ENCODE data around the gene ROBO3.
A peak's percentile ranks its signal among the peaks of the same experiment; 100 is the strongest.

ROBO3 gene

GRCh38 chr11:124865181-124865901 is at the start of gene ROBO3:
TSS of gene ROBO3 (plus strand) at chr11:124865432. CDS start at chr11:124865578, 146 bp downstream.
- DNase-seq (ENCODE audit: low read depth), result no peak

DNA sequence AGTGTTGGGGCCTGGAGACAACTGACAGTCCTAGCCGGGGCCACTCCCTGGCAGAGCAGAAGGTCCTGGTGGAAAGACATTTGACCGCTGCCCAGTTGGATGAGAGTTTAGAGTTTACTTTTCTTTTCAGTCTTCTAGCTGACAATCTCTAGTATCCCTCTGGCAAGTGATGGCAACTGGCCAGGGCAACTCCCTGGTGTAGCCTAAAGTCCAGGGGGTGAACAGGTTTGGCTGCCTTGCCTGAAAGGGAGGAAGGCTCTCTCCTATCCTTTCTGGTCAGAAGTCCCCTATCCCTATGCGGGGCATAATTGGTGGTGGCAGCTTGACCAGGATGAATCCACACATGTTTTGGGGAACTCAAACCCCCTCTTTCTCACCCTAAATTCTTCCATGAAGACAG is 48.2 kb upstream of the ROBO3 start:
- no peak for DNase-seq (ENCODE audit: low read depth)

- no peak for DNase-seq (ENCODE audit: low read depth)
Observed at GRCh38 chr11:124821995-124822730, 43.1 kb upstream of the ROBO3 start.

GRCh38 chr11:124823512-124824376 is 41.5 kb upstream of the ROBO3 start:
- no peak for DNase-seq (ENCODE audit: low read depth)

DNA sequence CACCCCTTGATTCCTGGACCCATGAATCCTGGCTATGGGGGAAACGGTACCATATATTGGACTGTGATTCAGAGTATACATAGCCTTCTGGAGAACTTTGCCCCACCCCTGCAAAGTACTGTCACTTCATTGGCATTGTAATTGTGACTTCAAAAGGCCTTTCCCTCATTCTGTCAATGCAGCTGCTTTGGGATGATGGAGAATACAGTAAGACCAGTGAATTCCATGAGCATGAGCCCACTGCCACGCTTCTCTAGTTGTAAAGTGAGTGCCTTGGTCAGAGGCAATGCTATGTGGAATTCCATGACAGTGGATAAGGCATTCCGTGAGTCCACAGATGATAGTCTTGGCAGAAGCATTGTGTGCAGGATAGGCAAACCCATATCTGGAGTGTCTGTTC is 39.4 kb upstream of the ROBO3 start:
- no peak for DNase-seq (ENCODE audit: low read depth)

DNA sequence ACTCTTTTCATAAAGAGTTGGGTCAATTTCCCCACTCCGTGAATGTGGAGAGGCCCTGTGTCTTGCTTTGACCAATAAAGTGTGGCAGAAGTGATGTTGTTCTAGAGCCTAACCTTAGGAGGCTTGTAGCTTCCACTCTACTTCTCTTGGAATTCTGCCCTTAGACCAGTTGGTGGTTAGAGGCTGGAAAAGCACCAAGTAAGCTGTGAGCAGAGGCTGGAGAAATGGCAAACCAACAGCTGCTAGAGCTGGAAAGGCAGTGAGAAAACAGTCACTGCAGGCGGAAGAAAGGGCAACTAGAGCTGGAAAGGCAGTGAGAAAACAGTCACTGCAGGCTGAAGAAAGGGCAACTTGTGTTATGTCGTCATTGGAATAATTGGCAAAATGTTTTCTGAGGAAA is 35.2 kb upstream of the ROBO3 start:
- DNase-seq (ENCODE audit: low read depth), result no peak

DNA sequence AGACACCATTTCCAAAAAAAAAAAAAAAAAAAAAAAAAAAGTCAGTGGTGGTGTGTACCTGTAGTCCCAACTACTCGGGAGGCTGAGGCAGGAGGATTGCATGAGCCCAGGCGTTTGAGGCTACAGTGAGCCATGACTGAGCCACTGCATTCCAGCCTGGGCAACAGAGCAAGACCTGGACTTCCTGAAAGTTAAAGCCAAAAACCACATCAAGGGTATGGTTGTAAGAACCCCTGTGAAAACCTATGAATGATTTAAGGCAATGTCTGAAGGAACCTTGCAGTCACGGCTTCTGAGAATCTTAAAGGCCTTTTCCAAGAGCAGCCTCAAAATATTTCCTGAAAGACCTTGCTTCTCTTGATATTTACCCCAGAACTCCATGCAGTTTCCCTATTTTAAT is 34.5 kb upstream of the ROBO3 start:
- DNase-seq (ENCODE audit: low read depth), result no peak

GRCh38 chr11:124831897-124832296 is 33.3 kb upstream of the ROBO3 start:
- DNase-seq (ENCODE audit: low read depth), result no peak

- no peak for DNase-seq (ENCODE audit: low read depth)
Observed at GRCh38 chr11:124832571-124832970, 32.7 kb upstream of the ROBO3 start.

DNA sequence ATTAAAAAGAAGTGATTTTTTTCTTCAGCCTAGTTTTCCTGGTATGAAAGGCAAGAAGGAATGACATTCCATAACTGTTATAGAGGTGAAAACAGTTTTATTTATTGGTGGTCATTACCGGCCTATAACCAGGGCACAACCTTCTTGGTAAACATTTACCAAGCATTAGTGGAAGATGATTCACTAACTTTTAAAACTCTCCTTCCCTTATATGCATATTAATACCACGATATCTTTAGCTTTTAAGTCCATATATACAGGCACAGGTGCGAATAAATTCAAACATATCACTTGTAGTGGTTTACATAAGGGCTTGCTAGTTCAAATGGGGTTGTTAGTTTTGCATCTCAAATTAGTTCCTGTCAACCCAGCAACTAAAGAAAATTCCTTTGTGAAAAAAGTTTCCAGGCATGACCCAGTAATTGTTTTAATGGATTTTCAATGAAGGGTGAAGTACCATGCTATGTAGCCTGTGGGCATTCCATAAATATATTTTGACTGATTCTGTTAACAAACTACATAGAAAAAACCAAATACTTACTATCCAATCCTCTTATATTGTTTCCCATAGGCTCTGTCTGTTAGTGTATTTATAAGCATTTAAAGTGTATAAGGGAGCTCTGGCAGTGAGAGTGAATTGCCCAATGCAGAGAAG is 30.6 kb upstream of the ROBO3 start:
- no peak for DNase-seq (ENCODE audit: low read depth)

DNA sequence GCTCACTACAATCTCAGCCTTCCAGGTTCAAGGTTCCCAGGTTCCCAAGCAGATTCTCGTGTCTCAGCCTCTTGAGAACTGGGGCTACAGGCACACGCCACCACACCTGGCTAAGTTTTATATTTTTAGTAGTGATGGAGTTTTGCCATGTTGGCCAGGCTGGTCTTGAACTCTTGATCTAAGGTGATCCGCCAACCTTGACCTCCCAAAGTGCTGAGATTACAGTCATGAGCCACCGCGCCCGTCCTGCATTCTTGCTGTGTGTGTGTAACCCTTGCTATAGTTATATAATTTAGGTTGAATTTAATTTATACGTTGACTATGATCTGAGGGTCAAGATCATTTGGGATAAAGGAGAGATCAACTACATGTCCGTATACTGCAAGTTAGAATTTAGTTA is 29.3 kb upstream of the ROBO3 start:
- no peak for DNase-seq (ENCODE audit: low read depth)

DNA sequence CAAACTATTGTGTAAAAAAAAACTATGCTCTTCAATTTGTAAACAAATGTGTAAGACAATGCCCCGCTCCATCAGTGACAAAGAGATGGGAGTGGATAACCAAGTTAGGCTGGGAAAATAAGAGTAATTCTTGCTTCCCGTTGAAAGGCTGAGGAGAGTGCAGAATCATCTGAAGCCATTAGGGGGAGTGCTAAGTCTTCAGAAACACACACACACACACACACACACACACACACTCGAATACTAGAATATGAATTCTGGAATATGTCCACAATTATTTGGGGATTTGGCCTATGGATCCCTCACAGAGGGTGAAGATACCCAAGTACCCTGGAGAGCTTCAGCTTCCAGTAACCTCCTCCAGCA is 27.8 kb upstream of the ROBO3 start:
- peak; percentile 55 for DNase-seq (ENCODE audit: low read depth)

DNA sequence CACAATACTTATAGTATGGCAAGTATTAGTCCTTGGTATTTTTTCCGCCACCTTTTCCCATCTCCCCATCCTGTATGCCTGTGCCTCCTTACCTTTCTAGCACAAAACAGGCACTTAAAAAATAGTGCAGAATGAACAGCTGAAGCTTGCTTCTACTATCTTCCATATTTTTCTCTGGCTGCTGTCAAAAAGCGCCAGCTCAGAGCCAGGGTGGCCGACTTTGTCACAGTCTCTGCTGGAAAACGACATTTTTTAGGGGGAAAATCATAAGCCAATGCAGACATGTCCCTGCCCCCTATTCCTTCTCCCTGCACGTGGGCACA is 26.5 kb upstream of the ROBO3 start:
- no peak for DNase-seq (ENCODE audit: low read depth)

GRCh38 chr11:124839128-124839971 is 25.9 kb upstream of the ROBO3 start:
- DNase-seq (ENCODE audit: low read depth), result no peak

DNA sequence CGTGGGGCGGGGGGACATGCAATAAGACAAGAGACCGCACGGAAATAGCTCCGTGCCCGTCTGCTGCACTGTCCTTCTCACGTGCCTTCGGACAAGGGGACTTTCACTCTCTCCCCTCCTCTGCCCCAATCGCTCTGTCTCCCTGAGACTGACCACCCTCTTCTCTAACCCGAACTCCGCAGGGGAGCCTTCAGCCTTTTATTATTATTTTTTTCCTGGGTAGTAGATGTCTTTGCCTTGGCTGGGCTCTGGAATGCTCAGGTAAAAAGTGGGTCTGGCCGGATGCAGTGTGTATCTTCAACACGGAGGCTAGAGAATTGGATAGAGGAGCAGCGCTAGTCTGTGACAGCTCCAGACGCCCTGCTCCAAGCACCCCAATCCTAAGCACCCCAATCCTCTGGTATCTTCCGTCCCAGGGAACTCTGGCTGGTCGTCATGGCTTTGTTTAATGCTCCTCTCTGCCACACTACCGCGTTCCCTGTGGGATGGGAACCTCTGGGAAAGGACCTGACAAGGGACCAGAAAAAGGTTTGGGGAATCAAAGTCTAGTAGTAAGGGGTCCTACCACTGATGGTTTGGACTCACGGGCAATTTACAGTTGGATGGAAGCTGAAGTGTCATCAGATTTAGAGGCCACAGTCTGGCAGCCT is 25.1 kb upstream of the ROBO3 start:
- DNase-seq (ENCODE audit: low read depth), result no peak

- DNase-seq (ENCODE audit: low read depth), result no peak
Observed at GRCh38 chr11:124840666-124841065, 24.6 kb upstream of the ROBO3 start.

- no peak for DNase-seq (ENCODE audit: low read depth)
Observed at GRCh38 chr11:124841201-124841600, 24.0 kb upstream of the ROBO3 start.

GRCh38 chr11:124841840-124842239 is 23.4 kb upstream of the ROBO3 start:
- DNase-seq (ENCODE audit: low read depth), result no peak

DNA sequence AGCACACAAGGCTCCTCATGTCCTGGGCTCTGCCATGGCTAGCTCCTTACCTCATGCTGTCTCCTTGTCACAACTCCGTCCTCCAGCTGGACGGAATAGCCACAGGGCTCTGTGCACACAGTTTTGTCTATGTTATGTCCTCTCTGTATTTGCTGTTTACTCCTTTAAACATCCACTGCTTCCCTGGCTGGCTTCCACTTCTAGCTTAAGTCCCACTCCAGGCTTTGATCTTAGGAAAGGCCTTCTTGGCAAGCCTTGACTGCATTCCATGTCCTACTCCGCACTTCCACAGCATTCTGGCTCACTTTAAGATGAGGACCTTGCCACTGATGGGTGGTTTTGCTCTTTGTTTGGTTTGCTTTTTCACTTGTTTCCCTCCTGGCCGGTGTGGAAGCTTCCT is 22.9 kb upstream of the ROBO3 start:
- DNase-seq (ENCODE audit: low read depth), result no peak

DNA sequence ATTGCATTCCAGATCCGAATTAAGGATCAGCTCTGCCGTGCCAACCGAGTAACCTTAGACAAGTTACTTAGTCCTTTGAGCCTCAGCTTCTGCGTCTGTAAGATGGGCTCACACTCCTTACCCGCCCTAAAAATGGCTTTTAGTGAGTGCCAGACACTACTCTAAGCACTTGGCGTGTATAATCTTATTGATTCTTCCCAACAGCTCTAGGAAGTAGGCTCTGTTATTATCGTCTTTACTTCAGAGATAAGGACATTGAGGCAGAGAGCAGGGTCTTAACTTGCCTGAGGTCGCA is 21.7 kb upstream of the ROBO3 start:
- DNase-seq (ENCODE audit: low read depth), result no peak

- DNase-seq (ENCODE audit: low read depth), result no peak
Observed at GRCh38 chr11:124844664-124845079, 20.6 kb upstream of the ROBO3 start.
